Choroid plexus epithelial cell (primary cell): ENCODE results near the gene TGFA.

Source experiments
- DNase-seq: peaks from one replicate; pipeline ENCODE4 v3.0.0-alpha.2; 2010; ENCODE audit warnings: low read depth
- H3K4me3 ChIP-seq: 2 replicates; pipeline ENCODE4 v1.5.1; 2011; ENCODE audit warnings: low read depth, mild to moderate bottlenecking, control low read depth, low read length, moderate library complexity
- TF ChIP-seq, protein P1 (sequence below): conservative IDR thresholded peaks from 2 replicates; pipeline ENCODE4 v1.5.1; 2011; ENCODE audit warnings: low read depth, mild to moderate bottlenecking, control low read depth, inconsistent platforms, low read length, moderate library complexity

TGFA gene

DNA sequence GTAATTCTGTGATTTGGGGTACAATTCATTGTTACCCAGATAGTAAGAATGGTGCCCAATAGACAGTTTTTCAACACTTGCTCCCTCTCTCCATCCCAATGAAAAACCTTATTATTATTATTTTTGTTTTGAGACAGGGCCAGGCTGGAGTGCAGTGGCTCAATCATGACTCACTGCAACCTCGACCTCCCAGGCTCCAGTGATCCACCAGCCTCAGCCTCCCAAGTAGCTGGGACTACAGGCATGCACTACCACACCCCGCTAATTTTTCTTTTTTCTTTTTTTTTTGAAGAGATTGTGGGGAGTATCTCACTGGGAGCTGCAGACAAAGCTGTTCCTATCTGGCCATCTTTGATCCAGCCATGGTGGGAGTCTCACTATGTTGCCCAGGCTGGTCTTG lies 7.2 kb downstream of the TGFA start:
- TF ChIP-seq, protein P1, sequence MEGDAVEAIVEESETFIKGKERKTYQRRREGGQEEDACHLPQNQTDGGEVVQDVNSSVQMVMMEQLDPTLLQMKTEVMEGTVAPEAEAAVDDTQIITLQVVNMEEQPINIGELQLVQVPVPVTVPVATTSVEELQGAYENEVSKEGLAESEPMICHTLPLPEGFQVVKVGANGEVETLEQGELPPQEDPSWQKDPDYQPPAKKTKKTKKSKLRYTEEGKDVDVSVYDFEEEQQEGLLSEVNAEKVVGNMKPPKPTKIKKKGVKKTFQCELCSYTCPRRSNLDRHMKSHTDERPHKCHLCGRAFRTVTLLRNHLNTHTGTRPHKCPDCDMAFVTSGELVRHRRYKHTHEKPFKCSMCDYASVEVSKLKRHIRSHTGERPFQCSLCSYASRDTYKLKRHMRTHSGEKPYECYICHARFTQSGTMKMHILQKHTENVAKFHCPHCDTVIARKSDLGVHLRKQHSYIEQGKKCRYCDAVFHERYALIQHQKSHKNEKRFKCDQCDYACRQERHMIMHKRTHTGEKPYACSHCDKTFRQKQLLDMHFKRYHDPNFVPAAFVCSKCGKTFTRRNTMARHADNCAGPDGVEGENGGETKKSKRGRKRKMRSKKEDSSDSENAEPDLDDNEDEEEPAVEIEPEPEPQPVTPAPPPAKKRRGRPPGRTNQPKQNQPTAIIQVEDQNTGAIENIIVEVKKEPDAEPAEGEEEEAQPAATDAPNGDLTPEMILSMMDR: no peak
- H3K4me3 ChIP-seq: no peak overlapping the region
- DNase-seq: no peak

DNA sequence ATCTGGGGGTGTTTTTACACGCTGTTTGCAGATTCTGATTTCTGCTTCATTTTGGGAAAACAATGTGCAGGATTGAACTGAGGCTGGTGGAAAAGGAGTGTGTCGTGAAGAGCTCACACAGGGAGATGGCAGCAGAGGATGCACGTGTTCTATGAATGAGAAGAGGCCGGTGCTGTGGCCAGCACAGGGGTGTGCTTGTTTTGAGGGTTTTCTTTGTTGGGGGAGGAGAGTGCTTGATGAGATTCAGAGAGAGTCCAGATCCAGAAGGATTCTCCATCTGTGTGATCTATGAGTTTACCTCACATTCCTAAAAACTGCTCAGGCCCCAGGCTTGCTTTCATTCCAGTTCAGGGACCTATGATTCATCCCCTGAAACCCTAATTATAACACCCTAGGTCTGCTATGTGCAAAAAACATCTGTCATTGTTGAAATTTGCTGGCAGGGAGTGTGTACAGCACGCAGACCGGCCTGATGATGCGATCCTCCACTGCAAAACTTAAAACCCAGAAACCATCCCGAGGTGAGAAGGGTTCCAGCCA lies 12.1 kb downstream of the TGFA start:
- TF ChIP-seq, protein P1: no peak
- DNase-seq: no peak
- H3K4me3 ChIP-seq: no peak overlapping the region

DNA sequence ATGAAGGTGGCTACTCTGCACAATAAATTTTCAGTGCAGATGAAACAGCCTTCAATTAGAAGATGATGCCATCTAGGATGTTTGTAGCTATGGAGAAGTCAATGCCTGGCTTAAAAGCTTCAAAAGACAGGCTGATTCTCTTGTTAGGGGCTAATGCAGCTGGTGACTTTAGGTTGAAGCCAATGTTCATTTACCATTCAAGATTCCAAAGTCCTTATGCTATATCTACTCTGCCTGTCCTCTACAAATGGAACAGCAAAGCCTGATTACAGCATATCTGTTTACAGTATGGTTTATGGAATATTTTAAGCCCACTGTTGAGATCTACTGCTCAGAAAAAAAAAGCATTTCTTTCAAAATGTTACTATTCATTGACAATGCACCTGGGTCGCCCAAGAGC lies 15.8 kb downstream of the TGFA start:
- TF ChIP-seq, protein P1: no peak
- no peak for DNase-seq
- no peak overlapping the region for H3K4me3 ChIP-seq

DNA sequence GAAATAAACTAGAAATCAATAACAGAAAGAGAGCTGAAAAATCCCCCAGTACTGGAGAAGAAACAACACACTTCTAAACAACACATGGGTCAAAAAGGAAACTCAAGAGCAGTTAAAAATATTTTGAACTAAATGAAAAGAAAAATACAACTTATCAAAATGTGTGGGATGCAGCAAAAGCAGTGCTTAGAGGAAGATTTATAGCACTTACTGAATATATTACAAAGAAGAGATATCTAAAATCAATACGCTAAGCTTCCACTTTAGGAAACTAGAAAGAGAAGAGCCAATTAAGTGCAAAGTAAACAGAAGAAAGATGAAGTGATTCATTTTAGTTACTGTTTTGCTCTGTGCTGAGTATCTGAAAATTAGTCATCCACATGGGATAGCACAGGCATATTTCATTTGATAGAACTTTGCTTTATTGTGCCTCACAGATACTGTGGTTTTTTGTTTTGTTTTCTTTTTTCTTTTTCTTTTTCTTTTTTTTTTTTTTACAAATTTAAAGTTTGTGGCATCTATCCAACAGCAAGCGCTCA lies 17.0 kb downstream of the TGFA start:
- no peak for DNase-seq
- TF ChIP-seq, protein P1: no peak
- H3K4me3 ChIP-seq: no peak overlapping the region

DNA sequence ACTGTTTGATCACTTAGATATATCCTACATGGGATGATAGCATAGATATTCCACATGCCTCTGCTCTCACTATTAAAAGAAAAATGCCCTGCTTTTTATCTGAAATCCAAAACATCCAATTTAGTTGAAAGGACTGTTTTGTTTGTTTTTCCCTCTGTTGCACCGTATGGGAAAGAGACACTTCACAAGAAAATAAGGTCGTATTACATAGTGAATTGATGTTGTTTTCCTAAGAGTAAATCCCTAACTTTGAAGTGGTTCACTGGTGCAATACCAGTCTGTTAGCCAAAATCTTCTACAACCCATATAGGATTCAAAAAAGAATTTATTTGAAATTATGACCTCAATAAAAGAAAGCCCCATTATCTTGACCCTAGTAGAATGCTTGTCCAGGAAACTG lies 18.1 kb downstream of the TGFA start:
- TF ChIP-seq, protein P1: no peak
- H3K4me3 ChIP-seq: no peak overlapping the region
- no peak for DNase-seq

DNA sequence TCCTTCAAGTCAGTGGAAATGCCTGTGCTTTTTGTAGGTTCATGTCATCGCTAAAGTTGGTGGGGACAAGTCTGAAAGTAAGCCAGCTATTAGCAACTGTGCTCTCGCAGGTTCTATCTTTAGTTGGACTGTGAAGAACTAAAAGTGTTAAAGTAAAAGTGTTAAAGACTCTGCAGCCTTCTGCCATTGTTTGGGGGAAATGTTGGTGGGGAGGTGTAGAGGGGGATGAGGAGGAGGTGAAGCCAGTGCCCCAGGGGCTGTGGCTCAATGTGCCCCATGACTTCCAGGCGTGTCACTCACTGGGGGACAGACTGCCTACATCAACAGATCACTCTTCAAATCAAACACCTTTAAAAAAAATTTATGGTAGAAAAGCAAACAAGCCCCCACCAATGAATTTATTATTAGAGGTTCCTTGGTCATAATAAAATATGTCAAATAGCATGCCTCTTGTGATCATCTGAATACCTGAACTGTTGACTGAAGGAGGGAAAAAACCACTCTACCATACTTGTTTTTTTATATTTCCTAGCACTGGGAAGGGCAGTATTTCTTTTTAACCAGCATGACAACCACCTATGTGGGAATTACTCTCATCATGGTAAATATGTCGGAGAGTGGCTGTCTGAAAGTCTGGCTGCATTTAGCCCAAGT lies 19.3 kb downstream of the TGFA start:
- TF ChIP-seq, protein P1: no peak
- DNase-seq: no peak
- H3K4me3 ChIP-seq: no peak overlapping the region
